Astrocyte (in vitro differentiated cells and primary cell): ENCODE measurements around the gene ANK3.

Source experiments
- CTCF ChIP-seq: IDR thresholded peaks from 2 replicates; pipeline ENCODE4 v1.5.1; 2011; ENCODE audit warnings: low read depth, mild to moderate bottlenecking, inconsistent platforms, low read length, moderate library complexity; ENCODE audit not compliant: insufficient read depth
- EZH2 ChIP-seq: IDR thresholded peaks from 2 replicates; pipeline ENCODE4 v1.6.1; 2012; ENCODE audit warnings: mild to moderate bottlenecking, low read length, inconsistent platforms; ENCODE audit not compliant: insufficient read depth

- TF ChIP-seq EZH2 (no peak), CTCF (no peak)
These were observed 218.2 kb downstream of the ANK3 start for GRCh38 chr10:60171436-60172013.
